NT2/D1 (cell line): Measurements from ENCODE around the gene CACNA1C.

Experiments used
- SUZ12 ChIP-seq: IDR thresholded peaks from 2 replicates; pipeline ENCODE4 v1.6.1; 2011; ENCODE audit not compliant: insufficient read length, insufficient read depth; ENCODE audit errors: extremely low read depth
- YY1 ChIP-seq: IDR thresholded peaks from 2 replicates; pipeline ENCODE4 v1.6.1; 2011; ENCODE audit not compliant: insufficient read length, insufficient read depth
- ZNF274 ChIP-seq: IDR thresholded peaks from 2 replicates; pipeline ENCODE4 v1.6.1; 2011; ENCODE audit warnings: mild to moderate bottlenecking, low read depth, low read length

GRCh38 chr12:2552000-2552756, 499.4 kb downstream of the CACNA1C start:
- TF ChIP-seq YY1 (no peak), ZNF274 (no peak), SUZ12 (no peak)
